HuH-7 (cell line): ENCODE data around the gene RYR2.

Experiments used
- DNase-seq: peaks from one replicate; pipeline ENCODE4 v3.0.0; 2011; ENCODE audit warnings: low spot score

The RYR2 gene

DNA sequence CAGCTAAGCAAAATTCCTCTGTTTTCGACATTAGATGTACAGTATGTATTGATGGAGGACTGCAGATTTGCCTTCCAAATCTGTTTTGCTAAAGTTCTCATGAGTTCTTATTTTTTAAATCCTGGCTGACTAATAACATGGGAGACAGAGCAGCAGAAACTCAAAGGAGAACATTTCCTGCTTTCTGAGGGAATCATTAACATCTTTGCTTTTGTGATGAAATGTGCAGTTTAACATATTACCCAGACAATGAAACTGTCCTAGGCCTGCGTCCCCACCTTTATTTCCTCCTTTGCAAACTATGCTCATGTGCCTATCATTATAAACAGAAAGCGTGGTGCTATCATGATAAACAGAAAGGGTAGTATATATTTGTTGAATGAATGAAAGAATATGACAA is 698.9 kb downstream of the RYR2 start:
- DNase-seq: no peak

DNA sequence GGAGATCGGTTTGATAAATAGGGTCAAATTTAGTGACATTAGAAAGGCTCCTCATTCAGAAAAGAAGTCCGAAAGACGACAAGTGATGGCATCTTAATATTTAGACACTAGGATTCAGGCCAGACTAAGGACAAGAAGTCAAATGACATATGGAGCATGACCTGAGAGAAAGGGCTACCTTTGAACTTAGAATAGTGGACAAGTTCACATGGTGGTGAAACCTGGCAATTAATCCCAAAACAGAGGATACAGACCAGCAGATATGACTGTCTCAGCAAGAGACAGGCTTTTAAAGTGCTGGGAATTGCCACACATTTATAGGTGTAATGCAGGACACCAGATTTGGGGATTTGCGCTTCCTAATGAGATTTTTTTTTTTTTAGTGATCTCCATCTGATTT is 703.6 kb downstream of the RYR2 start:
- DNase-seq: no peak

DNA sequence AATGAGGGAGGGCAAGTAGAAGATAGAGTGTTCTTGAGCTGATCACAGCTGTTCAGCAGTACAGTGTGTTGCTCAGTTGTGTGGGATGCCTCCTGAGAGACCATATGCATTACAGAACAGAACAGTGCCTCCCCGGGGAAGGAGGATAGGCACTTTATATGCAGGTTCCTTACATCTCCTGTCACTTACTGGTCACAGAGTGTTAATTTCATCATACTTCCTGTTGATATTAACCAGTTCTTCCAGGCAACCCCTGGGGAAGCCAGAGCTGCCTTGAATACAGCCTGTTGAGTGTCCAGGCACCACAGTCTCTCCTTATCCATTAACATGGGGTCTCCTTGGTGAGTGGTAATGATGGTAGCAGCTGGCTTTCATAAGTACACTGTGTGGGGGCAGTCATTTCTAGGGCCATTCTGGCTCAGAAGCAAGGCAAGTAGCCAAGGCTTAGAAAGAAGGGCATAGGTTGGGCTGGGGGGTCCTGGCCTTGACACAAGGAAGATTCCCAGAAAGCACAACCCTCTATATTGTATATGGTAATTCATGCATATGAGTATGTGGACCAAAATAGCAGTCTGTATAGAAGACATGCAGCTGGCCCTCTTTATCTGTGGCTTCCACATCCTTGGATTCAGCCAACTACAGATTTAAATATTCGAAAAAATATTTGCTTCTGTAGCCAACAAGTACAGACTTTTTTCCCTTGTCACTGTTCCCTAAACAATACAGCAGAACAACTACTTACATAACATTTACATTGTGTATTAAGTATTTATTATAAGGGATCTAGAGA is 706.4 kb downstream of the RYR2 start:
- no peak for DNase-seq

DNA sequence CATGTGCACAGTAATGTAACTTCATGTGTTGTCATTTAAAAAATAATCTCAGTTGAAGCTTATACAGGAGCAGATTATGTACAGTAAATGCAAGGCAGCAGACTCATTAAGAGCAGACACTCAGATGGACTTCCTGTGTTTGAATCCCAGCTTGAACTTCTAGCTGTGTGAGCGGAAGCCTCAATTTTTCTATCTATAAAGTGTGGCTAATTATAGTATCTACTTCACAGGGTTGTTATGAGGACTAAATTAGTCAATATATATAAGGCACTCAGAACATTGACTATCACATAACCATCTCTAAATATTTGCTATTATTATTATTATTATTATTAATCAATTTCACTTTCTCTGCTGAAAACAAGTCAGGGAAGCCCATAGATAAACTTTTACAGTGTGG is 707.1 kb downstream of the RYR2 start:
- DNase-seq: no peak

DNA sequence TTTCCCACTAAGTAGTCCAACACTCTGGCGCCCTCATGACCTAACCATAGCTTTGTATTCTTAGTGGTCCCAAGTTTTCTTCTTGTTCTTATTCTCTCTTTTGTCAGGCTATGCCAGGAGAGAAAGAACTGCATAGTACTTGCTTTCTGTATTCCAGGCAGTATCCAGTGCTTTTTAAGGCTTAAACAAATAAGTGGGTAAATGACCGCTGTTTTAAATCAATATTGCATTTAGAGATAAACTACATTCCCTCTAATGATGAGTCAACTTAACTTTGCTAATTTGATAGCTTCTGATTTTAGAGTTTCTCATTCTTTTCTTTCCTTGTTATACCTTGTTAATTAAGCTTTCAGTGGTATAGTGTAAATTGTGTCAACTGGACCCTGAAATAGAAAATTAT is 709.1 kb downstream of the RYR2 start:
- DNase-seq: no peak

DNA sequence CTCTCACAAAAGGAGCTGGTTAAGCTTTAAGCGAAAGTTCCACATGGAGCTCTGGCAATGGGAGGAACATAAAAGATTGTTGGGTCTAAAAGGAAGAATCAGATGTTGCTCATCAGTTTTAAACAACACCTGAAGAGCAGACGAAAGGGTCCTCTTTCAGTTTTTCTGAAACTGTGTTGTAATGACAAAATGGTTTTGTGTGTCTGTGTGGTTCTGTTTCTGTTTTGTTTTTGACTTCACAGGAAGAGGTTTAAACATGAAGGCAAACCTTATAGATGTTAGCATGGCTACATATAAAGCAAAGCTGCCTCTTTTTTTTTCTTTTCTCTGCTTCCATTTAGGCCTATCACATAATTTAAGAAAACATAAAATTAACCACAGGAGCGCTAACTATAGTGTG is 712.6 kb downstream of the RYR2 start:
- DNase-seq: no peak

DNA sequence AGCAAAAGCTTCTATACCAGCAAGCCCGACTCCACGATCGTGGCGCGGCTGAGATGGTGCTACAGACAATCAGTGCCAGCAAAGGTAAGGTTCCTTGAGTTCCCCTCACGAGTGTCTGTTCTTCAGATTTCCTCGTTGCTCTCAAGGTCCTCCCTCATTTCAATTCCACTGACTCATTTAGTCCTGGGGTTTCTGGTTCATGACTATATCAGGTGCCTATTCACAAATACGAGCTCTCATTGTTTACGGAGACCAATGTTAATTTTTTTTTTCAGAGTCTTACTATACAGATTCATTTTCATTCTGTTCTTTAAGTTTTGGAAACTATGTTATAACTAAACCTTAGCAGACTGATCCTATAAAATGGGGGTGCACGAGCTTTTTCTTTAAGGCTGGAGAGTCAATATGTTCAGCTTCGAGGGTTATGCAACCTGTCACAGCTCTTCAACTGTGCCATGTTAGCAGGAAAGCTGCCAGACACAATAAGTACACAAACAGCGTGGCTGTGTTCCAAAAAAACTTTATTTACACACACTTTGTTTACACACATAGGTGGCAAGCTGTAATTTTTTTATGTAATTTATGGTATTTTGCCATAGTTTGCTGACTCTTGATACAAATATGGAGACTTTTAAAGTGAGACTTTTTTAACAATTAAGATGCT is 714.5 kb downstream of the RYR2 start:
- DNase-seq: no peak

DNA sequence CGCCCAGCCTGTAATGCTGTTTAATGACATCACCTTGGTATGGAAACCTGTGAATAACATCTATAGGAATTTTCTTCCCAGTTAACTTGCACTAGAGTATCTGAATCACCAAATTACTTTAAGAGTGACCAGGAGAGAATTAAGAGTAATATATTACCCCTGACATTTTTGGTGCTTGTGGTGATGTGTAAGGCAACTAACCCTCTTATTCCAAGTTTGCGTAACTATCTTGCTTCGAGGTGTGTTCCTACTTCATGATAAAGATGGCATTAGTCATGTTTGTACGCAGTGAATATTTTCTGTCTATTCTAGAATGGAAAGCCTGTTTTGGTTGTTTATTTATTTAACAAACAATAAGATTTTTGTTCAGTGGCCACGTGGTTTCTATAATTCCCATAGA is 717.4 kb downstream of the RYR2 start:
- DNase-seq: no peak

DNA sequence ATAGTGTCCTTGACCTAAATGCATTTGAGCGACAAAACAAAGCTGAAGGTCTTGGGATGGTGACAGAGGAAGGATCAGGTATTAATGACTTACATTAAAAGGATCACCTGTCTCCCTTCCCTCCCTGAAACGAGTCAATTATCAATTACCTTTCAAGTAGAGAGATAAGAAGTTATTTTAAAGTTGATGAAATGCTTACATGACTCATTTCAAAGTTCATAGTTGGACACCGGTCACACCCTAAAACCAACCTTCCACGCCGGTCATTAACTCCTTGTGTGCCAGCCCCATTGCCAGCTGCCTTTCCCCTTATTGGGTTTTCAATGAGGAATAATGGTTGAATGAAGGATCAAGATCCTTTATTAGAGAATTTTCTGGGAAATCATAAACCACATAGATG is 719.0 kb downstream of the RYR2 start:
- no peak for DNase-seq

DNA sequence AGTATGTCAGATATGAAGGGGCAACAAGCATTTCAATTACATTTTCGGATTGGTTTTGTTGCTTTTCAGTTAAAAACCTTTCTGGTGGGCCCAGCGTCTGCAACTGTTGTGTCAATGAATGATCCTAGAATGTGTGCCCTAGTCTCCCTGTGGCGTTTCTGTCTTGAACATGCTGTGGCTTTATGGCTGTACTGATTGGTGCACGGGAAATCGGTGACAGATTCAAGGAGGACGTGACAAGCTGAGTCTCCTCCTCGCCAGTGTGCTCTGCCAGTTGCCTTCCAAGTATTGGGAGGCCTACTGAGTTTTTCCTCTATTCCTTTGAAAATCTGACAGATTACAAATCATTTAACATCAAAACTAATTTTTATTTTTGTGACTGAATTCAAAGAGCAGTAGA is 721.2 kb downstream of the RYR2 start:
- DNase-seq: no peak

DNA sequence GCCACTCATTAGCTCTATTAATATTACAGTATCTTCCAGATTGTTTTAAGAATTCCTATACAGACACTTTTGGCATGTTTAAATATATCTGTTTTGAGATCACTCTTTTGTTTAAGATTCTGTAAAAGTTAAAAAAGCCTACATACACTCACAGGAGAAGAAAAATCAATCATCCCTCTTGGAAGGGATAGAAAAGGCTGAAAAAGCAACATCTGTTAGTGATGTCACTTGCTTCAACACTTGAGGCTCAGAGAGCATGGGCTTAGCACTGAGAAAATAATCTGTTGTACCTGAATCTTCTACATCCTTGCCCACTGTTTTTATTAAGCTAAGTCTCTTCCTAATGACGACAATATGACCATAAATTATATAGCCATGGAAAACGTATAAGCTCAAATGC is 721.8 kb downstream of the RYR2 start:
- no peak for DNase-seq

DNA sequence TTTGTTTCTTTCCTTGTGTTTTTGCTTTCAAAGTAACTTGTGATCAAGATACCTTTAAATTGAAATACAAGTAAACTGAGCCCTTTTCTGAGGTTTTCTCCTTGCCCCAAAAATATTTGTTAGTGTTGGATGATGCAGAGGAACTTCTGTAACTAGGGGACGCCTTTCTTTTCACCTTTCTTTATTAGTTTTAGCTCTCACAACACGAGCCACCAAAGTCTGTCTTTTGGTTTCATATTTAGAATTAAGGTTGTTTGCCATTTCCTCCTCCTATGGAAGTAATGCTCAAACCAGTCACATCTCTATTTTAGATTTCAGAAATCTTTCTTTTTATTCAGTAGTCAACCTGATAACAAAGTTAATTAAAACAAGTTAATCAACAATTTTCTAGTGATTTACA is 727.9 kb downstream of the RYR2 start:
- no peak for DNase-seq

DNA sequence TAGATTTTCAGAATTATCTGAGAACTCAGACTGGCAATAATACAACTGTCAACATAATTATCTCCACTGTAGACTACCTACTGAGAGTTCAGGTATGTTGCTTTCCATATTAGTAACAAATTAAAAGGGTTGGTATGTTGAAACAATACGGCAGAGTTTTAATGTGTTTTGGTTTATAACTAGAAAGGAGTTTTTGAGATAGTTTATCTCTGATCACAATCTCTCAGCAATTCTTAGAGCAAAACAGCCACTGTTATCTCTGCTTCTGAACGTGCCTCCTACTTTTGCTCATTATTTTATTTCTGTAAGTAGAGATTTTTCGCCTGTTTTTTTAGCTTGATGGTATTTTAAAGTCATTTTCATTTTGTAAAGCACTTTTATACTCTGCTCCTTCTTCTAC is 730.0 kb downstream of the RYR2 start:
- no peak for DNase-seq

DNA sequence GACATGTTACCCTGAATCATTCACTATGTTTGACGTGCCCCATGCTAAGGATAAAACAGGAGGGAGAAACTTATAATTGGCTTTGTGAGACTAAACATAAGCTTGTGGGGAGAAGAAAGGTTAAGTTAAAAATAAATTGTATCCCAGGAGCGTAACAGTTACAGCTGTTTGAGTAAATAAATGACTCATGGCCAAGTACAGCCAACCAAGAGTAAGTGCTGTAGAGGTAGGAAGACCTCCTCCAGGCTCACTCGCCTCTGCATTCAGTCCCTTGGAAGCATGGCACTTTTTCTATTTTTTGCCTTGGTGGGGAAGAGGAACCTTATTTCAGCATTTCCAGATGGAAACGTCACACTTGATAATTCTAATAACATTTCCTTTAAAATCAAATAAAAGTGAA is 732.3 kb downstream of the RYR2 start:
- DNase-seq: no peak

DNA sequence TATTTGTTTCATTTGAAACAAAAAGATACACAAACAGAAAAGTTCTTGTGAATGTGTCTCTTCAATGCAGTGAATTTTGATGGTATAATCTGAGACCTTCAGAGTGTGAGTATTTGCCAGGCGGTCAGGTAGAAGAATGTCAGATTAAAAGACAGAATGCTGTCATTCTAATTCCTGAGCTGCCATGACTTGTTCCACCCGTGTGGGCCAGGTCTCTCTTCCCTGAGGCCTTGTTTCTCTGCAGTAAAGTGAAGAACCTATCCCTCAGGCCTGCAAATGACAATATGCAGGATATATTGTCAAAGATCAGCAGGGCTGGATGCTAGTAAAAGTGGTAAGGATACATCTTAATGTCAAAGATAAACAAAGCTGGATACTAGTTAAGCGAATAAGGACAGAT is 737.4 kb downstream of the RYR2 start:
- no peak for DNase-seq

DNA sequence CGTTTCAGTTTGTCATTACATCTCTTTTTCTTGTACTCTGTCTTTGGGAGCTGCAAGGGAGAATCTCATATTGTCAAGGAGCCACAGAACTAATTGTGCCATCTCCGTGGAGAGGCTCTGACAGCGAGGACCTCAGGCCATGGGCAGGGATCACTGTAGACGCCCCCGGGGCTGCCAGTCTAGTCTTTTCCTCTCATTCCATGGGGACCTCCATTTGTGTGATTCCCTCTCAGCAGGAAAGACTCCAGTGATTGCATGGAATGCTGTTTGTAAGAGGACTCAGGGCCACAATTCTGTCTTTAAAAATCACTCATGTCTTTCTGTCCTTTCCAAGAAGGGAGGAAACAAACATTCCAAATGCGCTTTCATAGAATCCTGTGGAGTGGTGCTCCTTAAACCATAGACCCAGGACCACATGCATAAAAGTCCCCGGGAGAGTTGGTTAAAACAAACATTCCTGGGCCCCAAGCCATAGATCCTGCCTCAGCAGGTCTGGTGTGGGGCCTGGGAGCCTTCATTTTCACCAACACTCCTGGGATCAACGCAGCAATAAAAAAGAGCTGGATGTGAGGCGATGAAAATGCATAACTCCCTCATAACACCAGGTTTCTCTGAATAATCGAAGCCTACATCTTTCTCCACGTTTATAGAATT is 744.2 kb downstream of the RYR2 start:
- DNase-seq: no peak

DNA sequence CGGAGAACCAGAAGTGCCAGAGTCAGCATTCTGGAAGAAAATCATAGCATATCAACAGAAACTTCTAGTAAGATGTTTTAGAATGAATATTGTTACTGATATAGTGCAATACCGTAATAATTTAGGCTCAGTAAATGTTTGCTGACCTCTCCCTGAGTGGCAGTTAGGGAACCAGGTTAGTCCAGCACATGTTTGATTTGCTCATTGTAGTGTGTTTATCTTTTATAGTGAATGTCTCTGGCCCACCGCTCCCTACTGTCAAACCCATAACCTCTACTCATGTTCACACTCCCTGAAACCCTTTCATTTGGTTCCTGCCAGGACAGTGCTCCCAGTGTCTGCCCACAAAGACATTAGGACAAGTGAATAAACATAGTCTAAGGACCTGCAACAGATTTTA is 746.1 kb downstream of the RYR2 start:
- no peak for DNase-seq

DNA sequence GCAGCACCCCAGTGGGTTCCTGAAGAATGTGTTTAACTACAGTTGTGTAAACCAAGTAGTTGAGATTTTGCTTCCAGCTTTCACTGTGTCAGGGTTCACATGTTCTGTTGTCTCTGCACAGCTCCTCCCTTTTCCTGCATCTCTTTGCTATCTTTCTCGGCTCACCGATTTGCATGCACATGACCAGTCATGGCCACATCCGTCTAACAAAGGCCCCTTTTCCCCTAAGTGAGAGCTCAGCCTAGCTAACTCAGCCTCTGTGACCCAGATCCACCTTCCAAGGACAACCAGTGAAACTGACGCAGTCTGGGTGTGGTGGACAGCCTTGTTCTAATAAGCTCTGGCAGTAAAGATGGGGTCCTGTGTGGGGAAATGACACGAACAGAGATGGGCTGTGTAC is 747.6 kb downstream of the RYR2 start:
- no peak for DNase-seq

DNA sequence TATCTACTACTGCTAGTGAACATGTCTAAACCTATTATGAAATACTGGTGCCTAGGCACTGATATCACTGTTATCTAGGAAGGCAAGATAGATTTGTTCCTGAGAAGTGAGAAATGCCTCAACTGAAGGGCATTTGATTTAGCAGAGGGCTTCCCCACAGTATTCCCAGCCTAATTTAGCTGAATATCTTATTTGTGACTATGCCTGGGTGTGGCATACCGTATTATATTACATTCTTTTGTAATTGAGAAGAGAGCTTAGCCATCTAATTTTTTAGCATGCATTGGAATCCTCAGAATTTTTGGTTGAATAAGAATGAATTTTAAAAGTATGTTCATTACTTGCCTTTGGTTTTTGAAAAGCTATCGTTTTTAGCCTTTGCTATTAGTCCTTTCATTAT is 749.6 kb downstream of the RYR2 start:
- DNase-seq: no peak

DNA sequence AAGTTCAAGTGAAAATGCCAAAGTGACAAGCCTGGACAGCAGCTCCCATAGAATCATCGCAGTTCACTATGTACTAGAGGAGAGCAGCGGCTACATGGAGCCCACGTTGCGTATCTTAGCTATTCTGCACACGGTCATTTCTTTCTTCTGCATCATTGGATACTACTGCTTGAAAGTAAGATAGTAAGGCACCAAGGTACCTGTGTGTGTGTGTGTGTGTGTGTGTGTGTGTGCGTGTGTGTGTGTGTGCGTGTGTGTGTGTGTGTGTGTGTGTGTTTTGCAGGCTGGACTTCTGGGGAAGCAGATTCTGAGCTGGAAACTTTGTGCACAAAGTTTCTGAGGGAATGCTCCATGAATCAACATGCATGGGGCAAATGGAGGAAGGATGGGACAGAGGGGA is 750.2 kb downstream of the RYR2 start:
- DNase-seq: no peak

DNA sequence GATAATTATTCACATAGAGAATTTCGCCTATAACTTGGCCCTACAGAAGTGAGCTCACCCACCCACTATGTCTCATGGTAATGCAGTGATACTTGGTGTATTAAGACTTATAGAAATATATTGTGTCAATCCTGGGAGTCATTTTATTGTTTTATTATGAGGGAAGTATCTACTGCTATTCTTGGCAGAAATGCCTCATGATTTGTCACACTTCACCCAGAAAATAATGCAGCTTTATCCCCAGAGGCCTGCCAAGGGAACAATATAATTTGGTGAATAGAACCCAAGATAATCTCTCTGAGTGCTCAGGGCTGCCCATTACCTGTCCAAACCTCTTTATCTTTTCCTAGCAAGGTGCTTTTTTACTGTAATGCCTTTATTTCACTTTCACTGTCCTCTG is 750.7 kb downstream of the RYR2 start:
- DNase-seq: no peak

DNA sequence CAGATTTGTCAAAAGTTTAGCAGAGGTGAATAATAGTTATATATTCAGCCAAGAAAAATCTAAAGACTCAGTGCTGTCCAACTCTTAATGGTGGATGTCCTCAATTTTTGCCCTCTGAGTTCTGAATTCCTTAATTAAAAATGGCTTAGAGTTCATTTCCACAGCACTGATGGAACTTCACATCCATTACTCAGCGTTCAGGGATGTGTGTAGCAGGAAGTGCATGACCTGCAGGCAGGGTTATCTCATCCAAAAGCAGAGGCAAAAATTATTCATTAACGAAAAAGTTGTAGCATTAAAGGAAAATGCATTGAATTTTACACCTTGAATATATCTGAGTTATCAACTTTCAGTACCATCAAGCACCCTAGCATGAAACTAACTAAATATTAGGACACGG is 752.1 kb downstream of the RYR2 start:
- no peak for DNase-seq

DNA sequence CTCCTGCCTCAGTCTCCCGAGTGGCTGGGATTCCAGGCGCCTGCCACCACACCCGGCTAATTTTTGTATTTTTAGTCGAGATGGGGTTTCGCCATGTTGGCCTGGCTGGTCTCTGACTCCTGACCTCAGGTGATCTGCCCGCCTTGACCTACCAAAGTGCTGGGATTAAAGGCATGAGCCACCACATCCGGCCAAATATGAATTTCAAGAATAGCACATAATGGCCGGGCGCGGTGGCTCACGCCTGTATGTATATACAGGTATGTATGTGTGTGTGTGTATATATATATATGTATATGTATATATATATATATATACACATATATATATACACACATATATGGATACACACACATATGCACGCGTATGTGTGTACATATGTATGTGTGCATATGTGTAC is 753.6 kb downstream of the RYR2 start:
- DNase-seq: no peak
